ENCODE measurements around the gene CPB1.

Gene CPB1

GRCh38 chr3:148833223-148833622 is 5.6 kb downstream of the CPB1 start:
- DNase-seq = no peak

DNA sequence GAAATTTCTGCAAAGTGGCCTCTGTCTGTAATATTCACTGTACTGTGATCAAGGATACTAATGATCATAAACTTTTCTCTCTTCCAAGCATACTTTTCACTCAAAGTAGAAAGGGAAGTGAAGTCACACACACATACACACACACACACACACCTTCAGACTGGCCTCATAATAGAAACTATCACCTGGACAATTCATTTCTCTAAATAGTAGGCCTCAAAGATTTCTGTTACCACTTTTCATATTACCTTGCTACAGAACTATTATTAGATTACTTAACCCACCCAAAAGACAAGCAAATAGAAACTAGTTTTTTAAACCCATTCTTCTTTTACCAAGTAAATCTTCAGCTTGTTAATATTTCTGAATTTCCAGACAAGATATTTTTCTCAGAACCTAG is 12.2 kb downstream of the CPB1 start:
- DNase-seq = no peak

GRCh38 chr3:148840451-148840850 is 12.8 kb downstream of the CPB1 start:
- DNase-seq = no peak

DNA sequence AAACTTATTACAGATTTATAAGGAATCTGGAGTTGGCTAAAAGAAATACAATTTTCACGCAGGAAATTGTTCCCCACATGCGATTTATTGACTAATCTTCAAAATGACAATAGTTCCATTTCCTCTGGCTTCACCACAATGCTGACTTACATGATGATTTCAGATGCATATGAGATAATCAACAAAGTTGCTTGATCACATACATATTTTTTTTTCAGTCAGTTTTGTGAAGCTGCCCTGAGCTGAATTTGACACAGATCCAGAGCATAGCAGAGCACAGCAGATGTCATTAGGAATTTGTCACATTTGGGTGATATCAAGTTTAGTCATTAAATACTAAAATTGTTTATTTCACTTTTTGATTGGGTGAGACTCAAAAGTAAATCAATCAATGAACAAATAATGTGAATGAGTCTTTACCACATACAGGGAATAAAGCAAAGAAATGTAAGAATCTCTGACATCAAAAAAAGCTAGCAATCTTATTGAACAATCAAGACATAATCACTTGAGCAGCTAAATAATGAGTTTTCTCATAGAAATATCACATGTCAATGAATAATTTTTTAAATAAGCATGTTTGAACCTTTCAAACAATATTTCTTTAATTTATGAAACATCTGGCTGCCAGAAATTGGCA is 18.3 kb downstream of the CPB1 start:
- DNase-seq = no peak

GRCh38 chr3:148847351-148847750 is 19.7 kb downstream of the CPB1 start:
- no peak for DNase-seq

DNA sequence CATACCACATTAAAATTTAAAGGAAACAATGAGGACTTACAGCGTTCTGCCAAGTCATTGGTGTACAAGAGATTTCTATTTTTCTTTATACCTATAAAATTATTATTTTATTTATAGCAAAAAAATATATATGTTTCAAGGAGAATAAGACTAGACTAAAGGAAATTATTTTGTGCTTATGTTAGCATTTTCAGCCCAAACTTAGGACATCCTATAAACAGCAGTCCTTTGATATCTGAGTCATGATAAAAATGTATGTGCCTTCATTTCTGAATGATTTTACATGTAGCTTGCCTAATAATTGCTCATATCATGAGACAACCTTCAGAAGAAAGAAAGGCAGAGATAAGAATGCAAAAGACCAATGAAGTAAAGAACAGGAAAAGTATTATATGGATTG is 20.8 kb downstream of the CPB1 start:
- DNase-seq = no peak

- no peak for DNase-seq
These were observed 24.8 kb downstream of the CPB1 start for GRCh38 chr3:148852271-148852992.

GRCh38 chr3:148853076-148853475 is 25.5 kb downstream of the CPB1 start:
- no peak for DNase-seq

DNA sequence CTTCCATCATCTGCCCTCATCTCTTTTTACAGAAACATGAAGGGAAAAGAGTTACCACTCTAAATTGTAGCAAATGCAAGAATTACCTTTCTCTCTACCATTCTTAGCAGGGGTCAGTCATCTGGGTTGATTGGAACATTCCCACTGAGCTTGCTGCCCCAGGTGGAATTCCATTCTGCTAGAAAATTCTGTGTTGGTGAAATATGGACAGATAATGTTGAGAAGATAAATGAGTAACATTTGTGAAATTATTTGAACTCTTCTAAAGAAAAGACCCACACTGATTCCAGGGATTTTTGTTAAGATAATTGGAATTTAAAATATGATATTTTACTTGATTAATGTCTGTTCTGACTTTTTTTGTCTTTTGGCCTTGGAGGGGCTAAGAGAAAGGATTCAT is 26.4 kb downstream of the CPB1 start:
- DNase-seq = no peak

DNA sequence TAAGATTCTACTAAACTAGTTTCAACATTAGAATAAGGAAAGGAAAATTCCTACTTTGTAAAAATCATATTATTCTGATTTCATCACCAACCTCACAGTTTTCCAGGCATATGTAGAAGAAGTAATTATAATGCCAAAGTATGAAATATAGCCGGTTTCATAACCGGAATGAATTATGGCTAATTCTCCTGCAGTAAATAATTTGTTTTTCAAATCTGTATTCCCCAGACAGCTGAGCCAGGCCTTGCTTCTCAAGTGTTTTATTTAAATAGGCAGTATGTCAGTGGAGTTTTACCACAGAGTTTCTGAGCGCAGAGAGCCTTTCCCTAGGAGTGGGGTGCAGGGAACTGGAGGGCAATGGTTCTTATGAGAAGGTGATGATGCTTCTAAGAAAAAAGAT is 28.8 kb downstream of the CPB1 start:
- DNase-seq = no peak

- DNase-seq = no peak
These were observed 29.7 kb downstream of the CPB1 start for GRCh38 chr3:148857316-148857715.

GRCh38 chr3:148861277-148861869 is 33.8 kb downstream of the CPB1 start:
- peak in 1 of 2 experiments; percentile 6 for DNase-seq

GRCh38 chr3:148863297-148863696 is 35.7 kb downstream of the CPB1 start:
- no peak for DNase-seq

- no peak for DNase-seq
These were observed 36.2 kb downstream of the CPB1 start for GRCh38 chr3:148863814-148864213.

DNA sequence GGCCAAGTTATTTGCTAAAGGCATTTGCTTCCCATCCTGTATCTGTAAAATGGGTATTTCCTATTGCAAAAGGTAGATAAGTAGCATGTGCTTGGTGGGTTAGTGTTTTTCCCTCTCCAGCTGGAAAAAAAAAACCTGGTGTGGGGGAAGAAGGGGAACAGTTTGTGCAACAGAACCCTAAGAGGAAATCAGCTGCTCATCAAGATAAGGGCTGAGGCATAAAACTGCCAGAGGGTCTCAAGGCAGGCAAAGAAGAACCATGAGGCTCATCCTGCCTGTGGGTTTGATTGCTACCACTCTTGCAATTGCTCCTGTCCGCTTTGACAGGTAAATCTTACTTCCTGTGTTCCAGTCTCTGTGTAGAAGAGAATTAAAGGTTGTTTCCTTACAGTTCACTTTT is 37.4 kb downstream of the CPB1 start, which contains the start of gene CPA3:
TSS of gene CPA3 (plus strand) at position 248 of the 400 bp plus-strand sequence. CDS start at position 260, 12 bp downstream.
- DNase-seq = no peak

DNA sequence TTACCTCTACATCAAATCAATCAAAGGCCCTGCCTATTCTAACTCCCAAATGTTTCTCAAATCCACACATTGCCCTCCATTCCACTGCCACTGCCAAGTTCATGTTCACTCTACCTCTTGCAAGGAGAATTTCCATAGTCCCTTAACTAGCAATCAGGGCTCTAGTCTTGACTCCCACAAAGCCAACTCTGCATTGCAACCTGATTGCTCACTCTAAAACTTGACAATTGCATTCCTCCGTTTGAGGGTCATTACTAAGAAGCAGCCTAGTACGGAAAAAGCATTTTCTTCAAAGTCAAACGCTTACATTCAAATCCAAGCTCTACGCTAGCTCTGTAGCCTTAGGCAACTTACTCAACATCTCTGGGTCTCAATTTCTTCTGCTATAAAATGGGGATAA is 38.6 kb downstream of the CPB1 start:
- DNase-seq = no peak

- DNase-seq = no peak
These were observed 45.8 kb downstream of the CPB1 start for GRCh38 chr3:148873270-148873927.

GRCh38 chr3:148873977-148874376 is 46.4 kb downstream of the CPB1 start:
- no peak for DNase-seq

- no peak for DNase-seq
These were observed 50.5 kb downstream of the CPB1 start for GRCh38 chr3:148878095-148878494.

- DNase-seq = no peak
These were observed 51.6 kb downstream of the CPB1 start for GRCh38 chr3:148879256-148879655.

DNA sequence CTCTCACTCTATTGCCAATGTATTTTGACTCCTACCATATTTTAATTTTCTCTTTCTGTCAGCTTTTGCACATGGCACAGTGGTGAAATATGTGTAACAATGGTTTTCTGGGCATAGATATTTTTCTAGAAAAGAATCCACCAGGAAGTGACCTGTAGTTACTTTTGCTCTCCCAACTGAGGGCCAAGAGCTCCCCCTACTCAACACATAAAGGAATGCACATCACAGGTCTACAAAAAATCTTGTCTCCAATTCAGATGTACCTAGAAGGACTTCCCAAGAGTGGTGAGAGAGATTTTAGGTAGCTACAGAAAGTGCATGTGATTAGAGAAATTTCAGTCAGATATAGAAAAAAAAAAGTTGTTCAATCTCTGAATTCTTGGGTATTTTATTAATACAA is 53.1 kb downstream of the CPB1 start:
- no peak for DNase-seq

DNA sequence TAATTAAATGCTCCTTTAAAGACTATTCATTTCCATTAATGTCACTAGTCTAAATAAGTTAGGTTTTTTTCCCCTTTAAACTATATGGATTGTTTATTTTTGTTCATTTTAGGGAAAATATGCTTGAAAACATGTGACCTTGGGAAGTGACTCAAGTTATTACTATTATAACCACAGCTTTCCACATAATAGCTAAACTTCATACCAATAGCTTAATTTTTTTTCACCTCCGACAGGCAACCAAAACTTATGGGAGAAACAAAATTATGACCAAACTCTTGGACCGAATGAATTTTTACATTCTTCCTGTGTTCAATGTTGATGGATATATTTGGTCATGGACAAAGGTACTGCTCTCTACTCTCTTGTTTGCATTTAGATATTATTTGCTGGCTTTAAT is 53.7 kb downstream of the CPB1 start:
- DNase-seq = no peak

DNA sequence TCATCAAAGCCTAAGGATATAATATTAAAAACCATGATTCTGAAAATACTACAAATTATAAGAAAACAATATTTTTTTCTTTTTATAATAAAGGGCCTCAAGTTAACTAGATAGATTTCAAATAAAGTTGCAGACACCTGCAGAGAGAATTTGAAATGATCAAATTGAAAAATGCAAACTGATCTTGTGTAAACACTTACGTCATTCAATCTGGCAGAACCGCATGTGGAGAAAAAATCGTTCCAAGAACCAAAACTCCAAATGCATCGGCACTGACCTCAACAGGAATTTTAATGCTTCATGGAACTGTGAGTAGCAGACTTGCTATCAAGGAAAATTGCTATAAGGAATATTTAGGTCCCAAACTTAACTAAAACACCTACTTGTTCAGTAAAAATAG is 54.7 kb downstream of the CPB1 start:
- no peak for DNase-seq

DNA sequence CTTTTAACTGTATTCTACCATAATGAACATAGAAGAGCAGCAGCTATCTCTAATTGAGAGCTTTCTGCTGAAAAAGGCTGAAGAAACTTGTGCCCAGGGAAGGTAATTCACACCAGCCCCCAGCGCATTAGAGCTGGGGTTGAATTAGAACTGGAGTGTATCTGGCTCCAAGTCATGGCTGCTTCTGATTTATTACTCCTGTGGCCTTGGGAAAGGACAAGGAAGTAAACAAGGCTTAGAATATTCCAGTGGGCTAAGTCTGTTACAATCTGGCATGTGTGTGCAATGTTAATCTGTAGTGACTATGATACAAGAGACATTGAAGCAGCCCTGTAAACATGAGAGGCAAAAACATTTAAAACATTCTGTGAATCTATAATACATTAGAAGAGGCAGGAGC is 55.6 kb downstream of the CPB1 start:
- DNase-seq = no peak

Data from NCI-H1930 (cell line).